Upper lobe of left lung (tissue), 4 donors: Measurements from ENCODE around the gene TRUB2.

Experiments used
- CTCF ChIP-seq, 6 experiments: fragments of 450-650 bp in 4 of 6; fragments of 200-600 bp in 2 of 6; sonication (generic) in 2 of 6; IDR thresholded peaks; one replicate each; pipeline ENCODE4 v1.5.1; 2016 to 2019; ENCODE audit warnings: antibody characterized with exemption in 6 of 6
- POLR2A ChIP-seq, 4 donors: fragments of 450-650 bp; IDR thresholded peaks; one replicate each; pipeline ENCODE4 v1.5.1; 2016 to 2017; ENCODE audit warnings: antibody characterized with exemption in 4 of 4, mild to moderate bottlenecking in 2 of 4

GRCh38 chr9:128335914-128336313 lies 13.7 kb upstream of the TRUB2 start:
- no peak for TF ChIP-seq CTCF (IDR thresholded peaks at IDR 0.05)
- TF ChIP-seq POLR2A (IDR thresholded peaks at IDR 0.05), result no peak
